Epithelial cell of proximal tubule (primary cell): Measurements from ENCODE around the gene LIN7A. TPM values are rescaled to one million over a fixed set of nuclear protein-coding genes. Genes with fewer than 3 reads are reported as not detected.
"Not testable (repeated sequence)": the region's sequence is repeated elsewhere in the genome, so short reads cannot be mapped to it uniquely, and the experiment has no call there.

Source experiments
- DNase-seq: peaks from one replicate; pipeline ENCODE4 v3.0.0-alpha.2; 2011; ENCODE audit warnings: low read depth
- H3K4me3 ChIP-seq: 2 replicates; pipeline ENCODE4 v1.5.1; 2011; ENCODE audit warnings: low read depth, mild to moderate bottlenecking, low read length
- total RNA-seq: library from RNA; depleted of rRNA; stranded (reverse); fragments of >200 nt; gene quantifications from 2 replicates; pipeline ENCODE4 v1.2.3, GENCODE V29; 2015
- TF ChIP-seq, protein P1 (sequence below): conservative IDR thresholded peaks from 2 replicates; pipeline ENCODE4 v1.5.1; 2012; ENCODE audit warnings: low read depth, mild to moderate bottlenecking, low read length

Gene LIN7A
- total RNA-seq, 1 donor from 2014 or later = 2.3 TPM

- H3K4me3 ChIP-seq = no peak overlapping the region
- DNase-seq = no peak
- TF ChIP-seq, protein P1, sequence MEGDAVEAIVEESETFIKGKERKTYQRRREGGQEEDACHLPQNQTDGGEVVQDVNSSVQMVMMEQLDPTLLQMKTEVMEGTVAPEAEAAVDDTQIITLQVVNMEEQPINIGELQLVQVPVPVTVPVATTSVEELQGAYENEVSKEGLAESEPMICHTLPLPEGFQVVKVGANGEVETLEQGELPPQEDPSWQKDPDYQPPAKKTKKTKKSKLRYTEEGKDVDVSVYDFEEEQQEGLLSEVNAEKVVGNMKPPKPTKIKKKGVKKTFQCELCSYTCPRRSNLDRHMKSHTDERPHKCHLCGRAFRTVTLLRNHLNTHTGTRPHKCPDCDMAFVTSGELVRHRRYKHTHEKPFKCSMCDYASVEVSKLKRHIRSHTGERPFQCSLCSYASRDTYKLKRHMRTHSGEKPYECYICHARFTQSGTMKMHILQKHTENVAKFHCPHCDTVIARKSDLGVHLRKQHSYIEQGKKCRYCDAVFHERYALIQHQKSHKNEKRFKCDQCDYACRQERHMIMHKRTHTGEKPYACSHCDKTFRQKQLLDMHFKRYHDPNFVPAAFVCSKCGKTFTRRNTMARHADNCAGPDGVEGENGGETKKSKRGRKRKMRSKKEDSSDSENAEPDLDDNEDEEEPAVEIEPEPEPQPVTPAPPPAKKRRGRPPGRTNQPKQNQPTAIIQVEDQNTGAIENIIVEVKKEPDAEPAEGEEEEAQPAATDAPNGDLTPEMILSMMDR = no peak
These were observed 134.9 kb downstream of the LIN7A start for GRCh38 chr12:80802652-80803400.

DNA sequence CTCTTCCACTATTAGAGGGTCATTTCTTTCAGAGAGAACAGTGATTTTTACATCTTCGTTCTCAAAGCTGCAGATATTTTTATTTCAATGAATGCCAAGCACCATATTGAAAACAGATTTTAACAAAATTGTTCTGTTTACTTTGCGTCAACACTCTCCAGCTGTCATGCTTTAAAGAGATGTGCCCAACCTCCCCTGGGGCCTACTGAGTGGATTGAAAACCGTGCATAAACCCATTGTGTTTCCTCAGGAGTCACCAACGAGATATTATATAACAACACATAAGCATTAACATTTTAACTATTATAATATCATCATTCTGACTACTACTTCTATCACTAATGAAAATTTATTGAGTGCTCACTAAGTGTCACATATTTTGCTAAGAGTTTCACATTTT lies 139.5 kb downstream of the LIN7A start:
- no peak overlapping the region for H3K4me3 ChIP-seq
- TF ChIP-seq, protein P1 = no peak
- no peak for DNase-seq

DNA sequence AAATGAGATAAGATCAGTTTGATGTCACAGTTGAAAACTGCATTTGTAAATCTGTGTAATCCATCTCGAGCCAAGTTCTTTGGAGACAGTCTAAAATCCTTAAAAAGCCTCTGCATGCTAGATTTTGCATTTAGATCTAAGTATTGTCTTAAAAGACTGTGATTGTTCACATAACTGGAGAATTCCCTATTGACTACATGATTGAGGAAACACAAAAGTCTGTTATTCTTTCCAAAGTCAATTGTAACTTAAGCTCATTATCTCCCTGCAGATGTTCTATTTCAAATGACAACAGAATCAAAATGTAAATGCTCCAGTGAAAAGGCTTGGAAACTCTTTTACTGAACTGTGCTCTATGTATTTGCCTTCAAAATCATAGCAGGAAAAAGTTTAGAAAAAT lies 143.2 kb downstream of the LIN7A start:
- DNase-seq = no peak

DNA sequence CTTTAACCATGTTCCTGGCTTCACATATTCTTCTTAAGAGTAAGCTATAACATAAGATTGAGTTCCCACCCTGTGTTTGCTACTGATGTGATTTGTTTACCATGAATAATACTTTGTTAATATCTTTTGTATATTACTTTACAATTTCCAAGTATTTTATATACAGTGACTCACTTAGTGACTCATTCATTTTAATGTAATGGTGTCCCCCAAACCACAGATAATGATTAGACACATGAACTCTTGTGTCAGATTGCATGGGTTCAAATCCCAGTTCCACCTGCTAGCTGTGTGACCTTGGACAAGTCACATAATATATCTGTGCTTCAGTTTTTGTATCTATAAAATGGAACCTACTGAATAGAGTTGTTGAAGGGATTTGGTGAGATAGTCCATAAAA lies 144.9 kb downstream of the LIN7A start:
- no peak for DNase-seq
- H3K4me3 ChIP-seq = no peak overlapping the region
- TF ChIP-seq, protein P1 = no peak

More for the DNA sequence above, 143.2 kb downstream of the LIN7A start:
- no peak overlapping the region for H3K4me3 ChIP-seq
- TF ChIP-seq, protein P1 = no peak

GRCh38 chr12:80791863-80792262 lies 145.9 kb downstream of the LIN7A start:
- TF ChIP-seq, protein P1 = no peak
- no peak overlapping the region for H3K4me3 ChIP-seq
- no peak for DNase-seq

- H3K4me3 ChIP-seq, DNase-seq: not testable (repeated sequence)
These were observed 149.3 kb downstream of the LIN7A start for GRCh38 chr12:80788407-80788806.

DNA sequence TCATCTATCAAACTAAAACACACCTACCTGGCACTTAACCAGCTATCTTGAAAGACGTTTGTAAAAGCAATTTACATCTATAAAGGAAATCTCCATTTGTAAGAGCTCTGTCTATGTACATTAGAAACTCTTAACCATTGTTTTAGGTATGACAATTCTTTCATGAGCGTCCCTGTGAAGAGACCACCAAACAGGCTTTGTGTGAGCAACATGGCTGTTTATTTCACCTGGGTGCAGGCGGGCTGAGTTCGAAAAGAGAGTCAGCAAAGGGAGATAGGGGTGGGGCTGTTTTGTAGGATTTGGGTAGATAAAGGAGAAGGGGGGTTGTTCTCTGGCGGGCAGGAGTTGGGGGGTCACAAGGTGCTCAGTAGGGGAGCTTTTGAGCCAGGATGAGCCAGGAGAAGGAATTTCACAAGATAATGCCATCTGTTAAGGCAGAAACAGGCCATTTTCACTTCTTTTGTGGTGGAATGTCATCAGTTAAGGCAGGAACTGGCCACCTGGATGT lies 154.7 kb downstream of the LIN7A start:
- DNase-seq = not testable (repeated sequence)

GRCh38 chr12:80781313-80781712 lies 156.4 kb downstream of the LIN7A start:
- DNase-seq = no peak
- H3K4me3 ChIP-seq = no peak overlapping the region
- TF ChIP-seq, protein P1 = no peak

More for the DNA sequence above, 154.7 kb downstream of the LIN7A start:
- H3K4me3 ChIP-seq = not testable (repeated sequence)
